NCI-H82 treated with DMSO at 0.1 percent for 48 hours (cell line): ENCODE results near the gene KLF4.
A peak's percentile ranks its signal among the peaks of the same experiment; 100 is the strongest.
"Not testable (repeated sequence)": the region's sequence is repeated elsewhere in the genome, so short reads cannot be mapped to it uniquely, and the experiment has no call there.

Source experiments
- DNase-seq: peaks from one replicate; lab custom pipeline; 2025; ENCODE audit not compliant: unreplicated experiment; lab: John Stamatoyannopoulos, UW

The KLF4 gene

DNA sequence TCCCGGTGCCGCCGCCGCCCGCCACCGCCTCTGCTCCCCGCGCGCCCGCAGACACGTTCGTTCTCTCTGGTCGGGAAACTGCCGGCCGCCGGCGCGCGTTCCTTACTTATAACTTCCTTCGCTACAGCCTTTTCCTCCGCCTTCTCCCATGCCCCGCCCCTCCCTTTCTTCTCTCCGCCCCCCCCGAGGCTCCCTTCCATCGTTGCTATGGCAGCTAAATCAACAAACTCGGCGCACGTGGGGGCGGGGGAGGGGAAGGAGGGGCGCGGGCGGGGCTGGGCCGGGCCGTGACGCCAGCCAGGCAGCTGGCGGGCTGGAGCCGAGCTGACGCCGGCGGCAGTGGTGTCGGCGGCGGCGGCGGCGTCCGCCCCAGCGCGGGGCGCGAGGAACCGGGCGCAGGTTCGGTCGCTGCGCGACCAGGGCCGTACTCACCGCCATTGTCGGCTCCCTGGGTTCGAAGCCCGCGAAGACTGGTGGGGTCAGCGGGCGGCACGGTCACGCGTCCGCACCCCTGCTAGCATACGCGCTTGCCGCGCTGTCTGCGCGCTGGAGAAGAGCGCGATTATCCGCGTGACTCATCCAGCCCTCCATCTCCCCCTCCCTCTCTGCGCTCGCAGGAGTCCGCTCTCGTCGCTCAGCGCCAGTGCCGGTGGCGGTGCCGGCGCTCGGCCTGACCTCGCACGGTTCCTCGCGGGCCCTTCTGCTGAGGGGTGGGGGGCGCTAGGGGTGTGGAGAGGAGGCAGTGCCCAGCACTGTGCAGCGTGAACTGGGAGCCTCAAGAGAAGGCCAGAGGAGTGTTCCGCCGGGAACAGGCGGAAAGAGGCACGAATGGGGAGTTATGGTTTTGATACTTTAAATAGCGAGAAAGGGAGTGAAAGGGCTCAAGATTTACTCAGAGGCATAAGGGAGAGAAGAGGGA lies at the start of gene KLF4:
TSS of gene KLF4 (minus strand) at position 83 of the 919 bp plus-strand sequence. CDS start 597 bp downstream, outside the sequence.
- DNase-seq = peak; percentile 84

DNA sequence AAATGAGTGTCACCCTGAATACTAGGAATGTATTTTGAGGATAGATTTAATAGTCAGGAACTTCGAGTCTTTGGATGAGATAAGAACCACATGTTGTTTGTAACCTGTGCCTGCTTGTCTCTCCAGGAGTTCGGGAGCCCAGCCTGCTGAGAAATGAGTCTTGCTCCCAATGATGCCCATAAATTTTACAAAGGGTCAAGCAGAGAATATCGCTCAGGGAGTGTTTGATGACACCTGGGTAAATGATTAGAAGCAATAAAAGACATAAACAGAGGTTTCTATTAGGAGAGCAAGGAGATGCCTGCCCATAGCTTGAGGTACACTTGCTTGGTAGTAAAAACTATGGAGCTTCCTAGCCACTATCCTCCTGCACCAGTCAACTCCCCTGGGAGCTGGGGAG lies 46.9 kb upstream of the KLF4 start:
- DNase-seq = no peak

DNA sequence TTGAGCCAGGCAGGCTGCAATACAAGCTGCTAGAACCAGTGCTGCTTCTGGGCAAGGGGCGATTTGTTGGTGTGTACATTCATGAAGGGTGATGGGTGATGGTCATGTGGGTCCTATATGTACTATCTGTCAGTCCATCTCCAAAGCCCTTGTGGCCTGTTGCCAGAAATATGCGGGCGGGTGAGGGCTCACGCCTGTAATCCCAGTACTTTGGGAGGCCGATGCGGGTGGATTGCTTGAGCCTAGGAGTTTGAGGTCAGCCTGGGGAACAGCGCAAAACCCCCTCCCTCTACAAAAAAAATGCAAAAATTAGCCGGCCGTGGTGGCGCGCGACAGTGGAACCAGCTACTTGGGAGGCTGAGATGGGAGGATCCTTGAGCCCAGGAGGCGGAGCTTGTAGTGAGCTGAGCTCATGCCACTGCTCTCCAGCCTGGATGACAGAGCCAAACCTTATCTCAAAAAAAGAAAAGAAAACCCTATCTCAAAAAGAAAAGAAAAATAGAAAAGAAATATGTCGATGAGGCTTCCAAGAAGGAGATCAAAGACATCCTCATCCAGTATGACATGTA lies 45.0 kb upstream of the KLF4 start:
- no peak for DNase-seq

DNA sequence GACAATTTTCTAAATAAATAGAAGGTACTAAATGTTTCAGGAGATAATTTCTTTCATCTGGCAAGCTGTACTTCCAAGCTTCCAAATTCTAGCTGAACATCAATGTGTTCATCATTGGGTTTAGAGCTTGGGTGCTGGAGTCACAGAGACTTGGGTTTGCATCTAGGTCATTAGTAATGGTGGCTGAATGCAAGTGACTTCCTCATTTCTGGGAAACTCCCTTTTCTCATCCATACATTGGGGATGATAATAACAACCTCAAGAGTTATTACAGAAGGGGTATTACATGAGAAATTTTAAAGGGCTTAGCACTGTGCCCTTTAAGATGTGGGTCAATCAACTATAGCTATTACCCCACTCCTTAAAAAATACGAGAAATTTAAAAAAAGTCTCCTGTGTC lies 41.1 kb upstream of the KLF4 start:
- no peak for DNase-seq

DNA sequence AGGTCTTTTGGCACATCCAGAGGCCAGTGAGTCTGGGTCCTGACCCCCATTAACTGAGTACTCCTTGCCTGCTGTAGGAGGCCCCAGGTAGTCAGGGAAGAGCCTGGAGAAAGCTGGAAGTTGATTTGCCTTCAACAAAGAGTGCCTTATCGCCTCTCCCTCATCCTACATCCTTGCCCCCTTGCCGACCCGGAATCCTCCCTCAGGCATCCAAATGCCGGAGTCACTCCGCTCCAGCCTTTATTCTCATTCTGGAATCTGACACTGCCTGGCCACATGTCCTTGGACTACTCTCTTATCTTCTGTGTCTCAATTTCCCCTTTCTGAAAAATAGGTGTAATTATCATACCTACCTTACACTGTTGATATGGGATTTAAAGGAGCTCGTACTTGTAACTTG lies 39.1 kb upstream of the KLF4 start:
- no peak for DNase-seq

DNA sequence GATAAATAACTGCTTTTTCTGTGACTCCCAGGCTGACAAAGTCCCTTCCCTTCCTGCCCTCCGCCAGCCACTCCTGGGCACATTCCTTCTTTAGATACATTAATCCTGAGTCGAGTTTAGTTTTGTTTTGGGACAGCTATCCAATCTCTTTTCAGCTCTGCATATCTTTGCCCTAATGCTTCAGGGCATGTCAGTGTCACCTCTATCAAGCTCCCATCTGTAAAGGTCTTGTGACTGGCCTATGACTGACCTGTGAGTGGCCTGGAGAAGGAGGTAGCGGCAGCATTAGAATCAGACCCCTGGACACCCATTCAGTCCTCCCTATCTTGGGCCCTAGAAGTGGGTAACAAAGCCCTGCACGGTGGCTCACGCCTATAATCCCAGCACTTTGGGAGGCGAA lies 34.0 kb upstream of the KLF4 start:
- DNase-seq = no peak

DNA sequence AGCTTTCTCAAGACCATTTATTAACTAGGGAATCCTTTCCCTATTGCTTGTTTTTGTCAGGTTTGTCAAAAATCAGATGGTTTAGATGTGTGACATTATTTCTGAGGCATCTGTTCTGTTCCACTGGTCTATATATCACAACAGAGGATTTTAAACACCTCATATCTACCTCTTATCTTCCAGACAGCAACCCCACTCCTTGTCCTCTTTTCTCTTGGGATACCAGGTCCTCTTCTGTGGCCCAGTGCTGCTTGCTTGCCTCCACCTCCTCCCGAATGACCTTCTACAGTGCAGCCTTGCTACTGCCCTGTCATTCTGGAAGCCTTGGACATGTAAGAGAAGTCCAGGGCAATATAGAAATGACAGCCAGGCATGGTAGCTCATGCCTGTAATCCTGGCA lies 30.6 kb upstream of the KLF4 start:
- no peak for DNase-seq

DNA sequence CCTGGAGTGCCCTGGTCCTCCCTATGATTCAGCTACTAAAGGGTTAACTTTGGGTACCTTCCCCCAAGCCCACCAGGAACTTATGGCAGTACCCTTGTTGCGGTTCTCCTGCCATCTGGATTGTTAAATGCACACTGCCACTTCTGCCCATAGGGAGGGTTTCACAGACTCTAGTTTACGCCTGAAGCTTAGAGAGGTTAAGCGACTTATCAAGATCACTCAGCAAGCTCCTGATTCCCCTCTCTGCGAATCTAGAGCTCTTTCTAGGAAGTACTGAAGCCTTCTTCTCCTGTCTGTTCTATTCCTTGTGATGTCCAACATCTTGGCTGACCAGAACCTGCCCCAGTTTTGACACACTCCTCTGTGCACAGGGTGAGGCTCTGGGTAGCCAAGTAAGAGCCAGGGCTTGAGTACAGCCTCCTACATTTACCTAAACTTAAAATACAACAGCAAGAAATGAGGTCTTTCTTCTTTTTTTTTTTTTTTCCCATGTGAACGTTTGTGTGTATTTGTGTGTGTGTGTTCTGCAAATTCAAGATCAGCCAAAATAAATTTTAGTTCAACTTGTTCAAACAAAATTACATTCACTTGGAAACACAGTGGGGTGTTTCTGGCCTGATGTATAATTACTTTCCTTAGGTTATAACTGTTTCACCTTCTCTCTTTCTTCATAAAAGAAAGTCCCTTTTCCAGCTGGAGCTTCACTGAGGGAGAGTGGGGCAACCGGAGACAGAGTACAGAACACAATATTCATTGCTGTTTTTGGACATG lies 28.7 kb upstream of the KLF4 start:
- DNase-seq = no peak

DNA sequence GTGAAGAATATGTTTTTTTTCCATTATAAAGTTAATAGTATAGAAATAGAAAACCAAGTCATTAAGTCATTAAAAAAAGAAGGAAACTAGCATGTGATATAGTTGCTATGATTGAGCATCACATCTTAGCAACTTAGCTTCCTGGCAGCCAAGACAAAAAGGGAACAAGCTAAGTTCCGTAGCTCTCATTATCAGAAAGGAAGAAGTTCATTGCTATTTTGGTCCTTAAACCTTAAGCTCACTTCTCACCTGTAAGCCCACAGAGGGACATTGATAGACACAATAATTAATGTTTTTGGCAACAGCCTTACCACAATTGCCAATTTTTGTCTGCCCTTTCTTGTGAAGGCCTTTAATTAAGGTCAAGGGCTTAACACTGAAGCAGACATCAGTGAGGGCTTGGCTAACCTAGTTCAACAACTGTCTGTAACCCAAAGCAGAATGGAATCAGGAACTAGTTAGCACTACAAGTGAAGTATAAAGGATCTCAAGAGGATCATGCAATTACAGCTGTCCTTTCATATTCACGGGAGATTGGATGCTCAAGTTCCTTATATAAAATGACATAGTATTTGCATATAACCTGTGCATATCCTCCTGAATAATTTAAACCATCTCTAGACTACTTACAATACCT lies 24.0 kb upstream of the KLF4 start:
- DNase-seq = no peak

DNA sequence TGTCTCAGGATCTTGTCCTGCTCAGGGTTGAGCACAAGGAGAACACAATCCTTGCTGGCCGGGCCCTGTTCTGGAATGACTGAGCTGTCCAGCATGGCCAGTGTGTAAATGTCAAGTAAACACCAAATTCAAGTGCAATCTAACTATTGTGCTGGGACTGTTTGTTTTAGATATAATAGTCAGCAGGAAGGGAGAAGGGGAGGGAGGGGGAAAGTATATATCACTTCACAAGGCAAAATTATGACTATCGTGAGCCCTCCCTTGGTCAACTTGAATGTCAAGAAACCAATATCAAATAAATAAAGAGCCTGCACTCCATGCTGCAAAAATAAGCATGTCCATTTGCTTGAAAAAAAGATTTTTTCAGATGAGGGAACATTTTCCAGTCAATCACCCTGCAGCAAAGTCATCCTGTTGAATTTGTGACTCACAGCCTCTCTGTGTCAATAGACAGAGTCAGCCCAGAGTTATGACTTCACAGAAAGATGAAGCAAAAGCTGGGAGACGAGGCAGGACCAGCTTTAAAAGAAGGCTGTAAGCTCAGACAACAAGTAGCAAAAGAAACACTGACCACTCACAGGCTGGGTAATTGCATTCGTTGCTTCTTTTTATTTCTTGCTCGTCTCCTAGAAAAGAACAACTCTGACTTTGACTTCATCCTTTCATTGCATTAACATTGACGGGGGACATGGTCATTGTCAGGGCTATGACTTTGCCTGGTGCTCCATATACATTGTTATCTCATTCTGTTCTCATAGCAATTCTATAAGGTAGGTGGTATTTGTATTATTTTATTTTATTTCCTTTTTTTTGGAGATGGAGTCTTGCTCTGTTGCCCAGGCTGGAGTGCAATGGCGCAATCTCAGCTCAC lies 15.3 kb upstream of the KLF4 start:
- DNase-seq = no peak

DNA sequence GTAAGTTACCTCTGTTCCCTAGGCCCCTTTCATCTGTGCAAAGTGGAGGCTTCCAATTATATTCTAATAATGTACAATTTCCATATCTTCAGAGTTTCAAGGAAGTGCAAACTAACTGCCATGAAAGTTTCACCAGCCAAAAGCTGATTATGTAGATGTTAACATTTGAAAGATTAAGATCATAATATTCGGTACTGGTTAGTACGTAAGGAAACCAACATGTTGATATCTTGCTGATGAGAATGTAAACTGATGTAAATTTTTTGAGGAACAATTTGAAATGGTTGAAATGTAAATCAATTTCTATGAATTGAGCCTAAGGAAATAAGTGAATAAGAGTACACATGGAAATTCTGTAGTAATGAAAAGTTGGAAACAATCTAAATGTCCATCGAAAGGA lies 12.9 kb upstream of the KLF4 start:
- DNase-seq = no peak

DNA sequence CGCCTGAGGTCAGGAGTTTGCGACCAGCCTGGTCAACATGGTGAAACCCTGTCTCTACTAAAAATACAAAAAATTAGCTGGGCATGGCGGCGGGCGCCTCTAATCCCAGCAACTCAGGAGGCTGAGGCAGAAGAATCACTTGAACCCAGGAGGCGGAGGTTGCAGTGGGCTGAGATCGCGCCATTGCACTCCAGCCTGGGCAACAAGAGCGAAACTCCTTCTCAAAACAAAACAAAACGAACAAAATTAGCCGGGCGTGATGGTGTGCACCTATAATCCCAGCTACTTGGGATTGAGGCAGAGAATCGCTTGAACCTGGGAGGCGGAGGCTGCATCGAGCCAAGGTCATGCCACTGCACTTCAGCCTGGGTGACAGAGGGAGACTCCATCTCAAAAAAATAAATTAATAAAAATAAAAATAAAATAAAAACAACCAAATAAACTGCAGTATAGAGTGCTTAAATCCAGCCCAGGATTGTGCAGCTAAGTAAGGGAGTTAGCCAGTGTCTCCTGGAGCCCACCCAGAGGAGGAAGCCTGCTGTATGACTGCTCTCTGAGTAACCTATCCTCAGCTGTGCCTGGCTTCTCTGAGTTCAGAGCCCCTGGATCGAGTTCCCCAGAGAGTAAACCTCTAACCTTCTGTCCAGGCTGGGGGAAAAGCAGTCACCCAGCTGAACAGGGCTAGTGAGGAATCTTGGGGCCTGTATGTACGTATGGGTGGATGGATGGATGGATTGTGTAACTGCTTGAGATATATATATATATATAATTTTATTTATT lies 11.0 kb upstream of the KLF4 start:
- DNase-seq = not testable (repeated sequence)

DNA sequence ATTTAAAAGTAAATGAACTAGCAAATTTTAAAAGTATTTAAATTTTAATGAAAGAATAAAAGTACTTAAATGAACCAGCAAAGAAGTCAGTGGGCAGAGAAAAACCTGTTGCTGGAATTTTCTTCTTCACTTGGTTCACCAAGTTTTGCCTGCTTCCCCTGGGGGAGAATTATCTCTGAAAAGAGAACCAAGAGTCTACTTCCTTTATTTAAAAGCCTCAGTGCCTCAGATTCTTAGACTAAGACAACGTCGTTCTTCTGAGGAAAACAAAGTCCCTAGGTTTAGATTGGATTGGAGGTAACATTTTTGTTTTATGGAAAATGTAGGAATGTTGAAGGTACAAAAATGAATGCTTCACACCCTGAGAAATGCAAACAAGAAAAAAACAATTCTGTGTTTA lies 7.4 kb upstream of the KLF4 start:
- no peak for DNase-seq

DNA sequence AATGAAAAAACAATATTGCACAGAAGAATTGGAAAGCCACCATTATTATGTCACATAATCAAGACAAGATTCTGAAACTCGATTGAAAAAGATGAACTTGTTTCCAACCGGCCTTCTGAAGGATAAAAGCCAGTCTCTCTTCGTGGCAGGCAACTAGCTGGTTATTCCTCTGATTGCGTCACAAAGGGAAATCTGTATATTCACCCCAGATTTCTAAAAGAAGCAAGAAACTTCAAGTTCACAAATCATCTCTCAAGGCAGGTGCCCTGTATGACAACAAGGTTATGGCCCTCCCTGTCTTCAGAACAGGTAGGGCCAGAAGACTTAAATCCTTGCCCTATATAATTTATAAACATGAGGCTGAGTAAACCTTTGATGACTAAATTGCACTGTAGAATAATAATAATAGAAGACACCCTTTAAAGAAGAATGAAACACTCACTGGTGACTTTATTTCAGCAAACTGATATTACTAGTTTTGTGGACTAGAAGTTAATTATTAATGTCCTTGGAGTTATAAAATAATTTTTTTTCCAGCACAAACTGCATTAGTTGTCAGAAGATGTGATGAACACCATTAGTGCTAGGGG lies 2.9 kb upstream of the KLF4 start:
- no peak for DNase-seq

DNA sequence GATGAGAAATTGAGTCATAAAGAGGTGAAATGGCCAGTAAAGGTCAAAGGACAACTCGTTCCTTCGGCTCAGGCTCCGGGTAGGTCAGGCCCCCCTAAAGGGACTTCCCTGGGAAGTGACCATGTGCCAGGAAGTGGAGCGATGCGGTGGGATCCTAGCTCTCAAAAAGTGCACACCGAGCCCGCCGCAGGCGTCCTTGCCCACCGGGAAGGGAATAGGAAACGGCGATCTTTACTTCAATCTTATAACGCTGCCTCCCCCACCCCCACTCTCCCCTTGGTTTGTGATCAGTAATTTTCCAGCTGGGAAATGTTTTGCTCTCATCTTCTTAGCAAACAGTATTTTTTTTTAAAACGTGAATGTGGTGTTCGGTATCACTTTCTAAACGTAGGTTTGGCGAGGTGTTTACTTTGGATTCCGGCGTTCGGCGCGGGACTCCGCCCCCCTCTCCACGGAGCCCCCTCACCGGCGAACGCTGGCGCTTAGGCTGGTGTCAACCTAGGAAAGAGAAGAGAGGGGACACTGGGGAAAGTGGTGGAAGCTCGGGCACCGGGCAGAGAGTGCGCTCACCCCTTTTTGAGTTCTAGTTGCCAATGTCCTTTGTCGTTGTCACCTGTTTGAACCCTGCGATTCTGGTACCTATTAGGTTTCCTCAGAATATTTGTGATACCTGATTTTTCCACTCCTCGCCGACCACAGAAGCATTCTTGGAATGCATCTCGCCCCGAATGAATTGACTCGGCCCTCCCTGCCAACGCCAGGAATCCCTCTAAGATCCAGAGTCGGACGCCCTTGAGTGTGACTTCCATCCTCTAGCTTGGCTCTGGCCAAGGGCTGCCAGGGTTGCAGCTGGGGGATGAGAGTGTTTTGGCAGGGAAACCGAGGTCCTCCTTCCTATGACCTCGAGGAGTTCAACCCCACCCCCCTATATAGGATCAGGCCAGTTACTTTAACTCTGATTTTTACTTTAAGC lies 1.8 kb upstream of the KLF4 start:
- no peak for DNase-seq

DNA sequence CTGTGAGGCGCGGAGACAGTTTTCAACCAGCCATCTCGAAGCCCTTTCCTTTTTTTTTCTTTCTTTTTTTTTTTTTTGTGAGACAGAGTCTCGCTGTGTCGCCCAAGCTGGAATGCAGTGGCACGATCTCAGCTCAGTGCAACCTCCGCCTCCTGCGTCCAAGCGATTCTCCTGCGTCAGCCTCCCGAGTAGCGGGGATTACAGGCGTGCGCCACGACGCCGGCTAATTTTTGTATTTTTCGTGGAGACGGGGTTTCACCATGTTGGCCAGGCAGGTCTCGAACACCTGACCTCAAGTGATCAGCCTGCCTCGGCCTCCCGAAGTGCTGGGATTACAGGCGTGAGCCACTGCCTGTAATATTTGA lies 1.0 kb upstream of the KLF4 start:
- not testable (repeated sequence) for DNase-seq

DNA sequence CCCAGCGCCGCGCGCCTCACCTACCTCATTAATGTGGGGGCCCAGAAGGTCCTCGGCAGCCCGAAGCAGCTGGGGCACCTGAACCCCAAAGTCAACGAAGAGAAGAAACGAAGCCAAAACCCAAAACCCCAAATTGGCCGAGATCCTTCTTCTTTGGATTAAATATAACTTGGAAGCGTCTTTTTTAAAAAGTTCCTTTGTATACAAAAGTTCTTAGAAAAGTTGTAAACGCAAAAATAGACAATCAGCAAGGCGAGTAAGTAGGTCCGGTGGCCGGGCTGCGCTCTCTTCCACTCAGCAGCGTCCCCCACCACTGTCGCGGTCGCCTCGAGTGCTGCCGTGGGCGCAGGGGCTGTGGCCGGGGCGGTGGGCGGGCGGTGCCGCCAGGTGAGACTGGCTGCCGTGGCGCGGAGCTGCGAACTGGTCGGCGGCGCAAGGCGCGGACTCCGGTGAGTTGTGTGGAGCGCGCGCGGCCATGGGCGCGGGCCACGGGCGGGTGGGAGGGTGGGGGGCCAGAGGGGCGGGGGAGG lies 360 bp downstream of the KLF4 start:
- DNase-seq = no peak
